HG03103 (cell line): ENCODE data around the gene STAB1.

Source experiments
- ATAC-seq: cut with Tn5 transposase; IDR thresholded peaks from one replicate; pipeline ENCODE4 v1.9.1; 2021; ENCODE audit warnings: low read depth; ENCODE audit not compliant: unreplicated experiment

Gene STAB1

DNA sequence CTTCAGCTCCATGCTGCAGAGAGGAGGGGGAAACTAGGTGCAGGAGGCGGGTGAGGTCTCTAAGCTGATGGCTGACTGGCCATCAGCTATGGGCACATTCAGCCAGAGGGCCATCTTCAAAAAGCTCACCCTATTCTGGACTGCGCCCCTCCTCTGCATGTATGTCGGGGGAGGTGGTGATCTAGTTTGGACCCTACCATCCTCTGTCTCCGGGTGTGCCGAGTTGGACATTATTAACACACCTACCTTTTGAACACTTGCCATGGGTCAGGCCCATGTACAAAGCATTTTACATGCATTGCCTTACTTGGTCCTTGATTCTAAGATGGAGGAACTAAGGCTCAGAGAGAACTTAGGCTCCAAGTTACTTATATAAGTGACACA lies 38.3 kb upstream of the STAB1 start:
- no peak for ATAC-seq

DNA sequence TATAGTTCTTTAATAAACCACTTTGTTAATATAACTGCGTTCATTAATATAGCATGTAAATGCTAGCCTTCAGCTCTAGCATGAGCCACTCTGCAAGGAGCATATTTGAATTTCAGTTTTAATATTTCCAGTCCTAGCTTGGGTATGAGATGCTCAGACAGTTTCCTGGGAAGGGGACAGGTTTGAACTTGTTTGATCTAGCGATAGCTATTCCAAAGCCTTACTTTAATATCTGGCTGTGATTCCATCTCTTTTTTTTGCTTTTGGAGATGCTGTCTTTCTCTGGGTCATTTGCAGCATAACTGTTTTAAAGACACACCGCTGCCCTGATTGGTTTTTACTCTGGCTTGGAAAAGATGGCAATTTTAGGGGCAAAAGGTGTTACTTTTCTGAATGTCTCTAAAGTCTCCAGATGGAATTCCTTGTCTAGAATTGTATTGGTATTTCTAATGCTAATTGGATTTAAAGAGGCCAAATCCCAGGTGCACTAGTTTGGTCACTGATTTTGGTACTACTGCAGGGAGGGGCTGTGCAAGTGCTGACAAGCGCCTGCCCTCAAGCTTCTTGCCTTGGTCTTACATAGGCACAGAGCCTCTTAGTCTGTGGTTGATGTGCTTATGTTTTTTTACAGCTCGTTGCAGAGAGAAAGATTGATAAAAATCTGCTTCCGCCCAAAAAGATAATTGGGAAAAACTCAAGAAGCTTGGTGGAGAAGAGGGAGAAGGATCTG lies 36.9 kb upstream of the STAB1 start:
- no peak for ATAC-seq

DNA sequence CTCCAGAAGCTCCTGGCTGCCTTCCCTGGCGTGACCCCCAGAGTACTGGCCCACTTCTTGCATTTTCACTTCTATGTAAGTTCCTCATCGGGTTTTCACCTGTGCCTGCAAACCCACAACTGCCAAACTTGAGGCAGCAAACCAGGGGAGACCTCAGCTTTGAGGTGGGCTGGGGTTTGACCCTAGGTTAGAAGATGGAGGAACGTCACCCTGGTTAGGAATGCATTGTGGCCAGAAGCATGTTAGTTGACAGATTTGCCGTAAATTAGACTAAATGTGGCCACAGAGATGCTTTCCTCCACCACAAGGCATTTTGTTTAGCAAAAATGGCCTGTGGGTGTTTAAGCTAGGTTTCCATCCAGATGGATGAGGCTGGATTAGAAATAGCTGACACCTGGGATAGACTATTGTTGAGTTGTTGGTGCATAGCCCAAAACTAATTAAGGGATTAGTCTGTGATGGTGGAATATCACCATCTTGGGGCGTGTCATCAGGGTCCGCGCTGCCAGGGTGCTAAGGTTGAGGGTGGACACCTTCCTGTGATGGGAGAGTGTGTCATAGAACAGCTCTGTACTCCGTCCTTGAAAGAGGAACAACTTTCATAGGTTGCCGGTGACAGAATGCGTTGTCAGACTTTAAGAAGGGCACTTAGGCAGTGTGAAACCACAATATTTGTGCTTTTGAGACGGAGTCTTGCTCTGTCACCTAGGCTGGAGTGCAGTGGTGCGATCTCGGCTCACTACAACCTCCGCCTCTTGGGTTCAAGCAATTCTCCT lies 36.2 kb upstream of the STAB1 start:
- no peak for ATAC-seq

DNA sequence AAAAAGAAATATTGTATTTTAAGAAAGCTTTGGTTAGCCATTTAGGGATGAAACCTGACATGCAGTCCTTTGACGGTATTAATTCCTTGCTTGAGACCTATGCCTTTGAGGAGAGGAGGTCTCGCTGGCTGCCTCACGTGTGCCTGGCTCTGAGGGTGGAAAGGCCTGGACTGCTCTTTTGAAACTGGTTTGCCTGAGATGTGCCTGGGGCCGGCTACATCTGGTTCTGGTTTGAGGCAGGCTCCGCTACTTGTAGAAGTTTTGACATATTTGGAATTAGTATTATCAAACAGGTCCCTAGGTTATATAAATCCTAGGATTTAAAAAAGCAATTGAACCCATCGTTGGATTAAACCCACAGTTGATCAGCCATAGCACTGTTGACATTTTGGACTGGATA lies 33.3 kb upstream of the STAB1 start:
- ATAC-seq, result no peak

DNA sequence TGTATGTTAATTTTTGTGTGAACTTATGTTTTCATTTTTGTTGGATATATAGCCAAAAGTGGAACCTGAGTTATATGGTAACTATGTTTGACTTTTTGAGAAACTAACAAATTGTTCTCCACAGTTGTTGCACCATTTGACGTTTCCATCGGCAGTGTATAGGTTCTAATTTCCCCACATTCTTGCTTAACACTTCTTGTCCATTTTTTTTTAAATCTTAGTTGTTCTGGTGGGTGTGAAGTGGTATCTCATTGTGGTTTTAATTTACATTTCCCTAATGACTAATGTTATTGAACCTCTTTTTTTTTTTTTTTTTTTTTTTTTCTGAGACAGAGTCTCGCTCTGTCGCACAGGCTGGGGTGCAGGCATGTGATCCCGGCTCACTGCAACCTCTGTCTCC lies 31.7 kb upstream of the STAB1 start:
- no peak for ATAC-seq

DNA sequence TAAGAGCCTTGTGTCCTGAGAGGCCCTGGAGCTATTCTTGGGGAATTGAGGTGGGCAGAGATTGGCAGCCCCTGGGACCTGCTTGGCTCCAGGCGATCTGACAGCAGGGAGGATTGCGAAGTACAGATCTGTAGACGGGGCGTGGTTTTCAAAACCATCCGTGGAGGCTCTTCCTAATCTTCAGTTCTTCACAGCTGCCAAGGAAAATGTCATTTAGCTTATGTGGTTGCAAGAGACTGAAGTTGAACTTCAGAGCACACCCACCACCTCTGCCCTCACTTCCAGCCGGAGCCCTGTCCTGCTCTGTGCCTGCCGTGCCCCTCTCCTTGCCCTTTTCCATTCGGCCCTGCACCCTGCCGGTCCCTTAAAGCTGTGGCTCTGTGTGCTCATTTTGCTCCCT lies 26.8 kb upstream of the STAB1 start:
- ATAC-seq, result no peak

DNA sequence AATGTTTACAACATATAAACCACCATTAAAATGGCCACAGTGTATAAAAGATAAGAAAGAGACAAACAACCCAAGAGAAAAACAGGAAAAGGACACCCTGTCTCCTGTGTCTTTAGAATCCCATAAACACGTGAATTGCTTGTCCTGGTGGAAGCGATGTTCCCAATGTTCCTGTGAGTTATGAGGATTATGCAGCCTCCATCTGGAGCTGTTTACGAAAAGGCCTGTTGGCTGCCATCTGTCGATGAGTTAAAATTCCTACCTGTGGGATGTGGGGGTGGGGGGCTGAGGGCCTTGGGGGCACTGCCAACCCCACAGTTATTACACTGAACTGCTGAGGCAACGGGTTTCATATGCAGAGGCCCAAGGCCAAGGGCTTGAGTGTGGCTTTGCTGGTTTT lies 26.1 kb upstream of the STAB1 start:
- no peak for ATAC-seq

DNA sequence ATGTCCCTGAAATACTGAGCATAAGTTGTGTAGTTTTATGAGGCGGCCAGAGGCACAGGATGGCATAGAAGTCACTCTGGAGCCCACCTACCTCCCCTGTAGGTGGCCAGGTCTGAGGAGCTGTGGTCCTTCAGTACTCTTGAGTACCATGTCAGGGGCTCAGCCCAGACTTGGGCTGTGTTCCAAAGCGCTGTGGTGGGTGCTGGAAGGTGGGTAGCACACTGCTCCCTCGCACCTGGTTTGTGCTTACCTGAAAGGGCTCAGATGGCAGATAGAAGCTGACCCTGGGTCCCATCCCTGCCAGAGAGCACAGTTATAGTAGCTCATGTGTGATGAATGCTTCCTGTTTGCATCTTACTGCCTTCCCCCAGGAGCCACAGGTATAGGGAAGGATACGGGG lies 24.2 kb upstream of the STAB1 start:
- ATAC-seq, result no peak

DNA sequence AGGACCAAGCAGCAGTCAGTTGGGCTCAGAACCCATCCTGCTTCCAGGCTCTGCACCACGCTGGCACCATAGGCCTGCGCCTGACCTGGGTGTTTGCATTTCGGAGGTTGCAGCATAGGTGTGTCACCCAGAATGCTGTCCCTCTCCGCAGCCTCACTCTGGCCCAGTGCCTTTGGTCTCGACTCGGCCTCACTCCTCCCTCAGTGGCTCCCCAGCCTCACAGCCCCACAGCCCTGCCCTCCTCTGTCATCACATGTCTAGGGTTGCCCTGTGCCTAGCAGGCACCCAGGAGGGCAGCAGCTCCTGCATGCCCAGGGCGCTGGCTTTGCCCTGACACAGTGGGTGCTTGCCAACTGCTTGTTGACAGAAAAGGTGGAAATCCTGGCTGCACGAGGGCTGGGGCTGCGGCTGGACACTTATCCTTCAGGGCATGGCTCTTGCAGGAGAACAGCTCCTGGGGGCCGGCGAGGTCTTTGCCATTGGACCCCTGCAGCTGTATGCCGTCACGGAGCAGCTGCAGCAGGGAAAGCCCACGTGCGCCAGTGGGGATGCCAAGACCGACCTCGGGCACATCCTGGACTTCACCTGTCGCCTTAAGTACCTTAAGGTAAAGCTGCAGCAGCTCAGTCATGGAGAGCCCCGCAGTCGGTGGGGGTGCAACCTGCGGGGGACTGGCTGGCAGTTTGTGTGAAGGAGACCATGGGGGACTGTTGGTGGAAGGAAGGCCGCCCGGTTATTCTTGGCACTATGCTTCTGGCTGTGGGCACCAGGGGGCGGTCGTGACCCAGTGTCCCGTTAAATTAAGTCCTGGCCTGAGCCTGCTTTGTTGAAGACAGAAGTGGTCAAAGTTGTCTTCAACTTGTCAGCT lies 23.5 kb upstream of the STAB1 start:
- ATAC-seq, result no peak

DNA sequence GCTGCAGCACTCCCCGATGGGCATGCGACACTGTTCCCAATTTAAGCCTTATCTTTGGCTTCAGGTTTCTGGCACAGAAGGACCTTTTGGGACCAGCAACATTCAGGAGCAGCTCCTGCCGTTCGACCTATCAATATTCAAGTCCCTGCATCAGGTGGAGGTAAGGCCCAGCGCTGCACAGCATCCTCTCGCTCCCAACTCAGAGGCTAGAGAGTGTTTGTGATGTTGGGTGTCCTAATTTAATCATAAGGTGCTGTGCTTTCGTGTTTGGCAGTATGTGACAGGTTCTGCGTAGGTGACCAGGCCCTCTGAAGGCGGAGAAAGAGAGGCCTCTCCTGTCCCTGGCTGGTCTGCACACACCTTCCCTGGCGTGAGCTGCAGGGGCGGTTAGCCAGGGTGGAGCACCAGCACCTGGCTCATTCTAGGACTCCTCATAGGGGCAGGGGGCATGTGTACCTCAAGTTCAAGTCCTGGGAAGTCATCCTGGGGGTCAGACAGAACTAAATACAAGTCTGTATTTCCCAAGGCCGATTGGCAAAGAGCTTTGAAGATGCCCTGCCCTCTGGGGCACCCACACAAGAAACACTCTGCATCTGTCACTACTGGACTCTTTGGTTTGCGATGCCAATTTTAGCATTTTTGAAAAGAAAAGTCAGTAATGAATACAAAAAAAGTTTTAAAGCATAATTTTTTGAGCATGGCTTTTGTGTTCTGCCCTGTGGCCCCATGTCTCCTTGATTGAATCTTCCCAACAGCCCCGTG lies 22.7 kb upstream of the STAB1 start:
- ATAC-seq, result no peak

DNA sequence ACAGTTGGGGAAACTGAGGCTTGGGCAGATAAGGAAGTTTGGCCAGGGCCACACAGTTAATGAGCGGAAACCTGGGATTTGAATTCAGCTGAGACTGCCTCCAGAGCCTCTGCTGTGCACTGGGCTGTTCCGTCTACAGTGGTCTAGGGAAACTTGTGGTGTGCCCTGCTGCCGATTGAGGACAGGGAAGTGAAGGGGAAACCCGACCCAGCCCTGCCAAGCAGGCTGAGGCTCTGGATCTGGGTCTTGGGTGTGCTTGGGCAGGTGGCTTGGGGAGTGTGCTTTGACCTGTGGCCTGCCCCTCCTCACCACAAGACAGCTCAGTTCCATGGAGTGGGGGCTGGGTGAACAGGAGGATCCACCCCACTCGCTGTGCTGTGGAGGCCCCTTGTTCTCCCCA lies 22.1 kb upstream of the STAB1 start:
- no peak for ATAC-seq

DNA sequence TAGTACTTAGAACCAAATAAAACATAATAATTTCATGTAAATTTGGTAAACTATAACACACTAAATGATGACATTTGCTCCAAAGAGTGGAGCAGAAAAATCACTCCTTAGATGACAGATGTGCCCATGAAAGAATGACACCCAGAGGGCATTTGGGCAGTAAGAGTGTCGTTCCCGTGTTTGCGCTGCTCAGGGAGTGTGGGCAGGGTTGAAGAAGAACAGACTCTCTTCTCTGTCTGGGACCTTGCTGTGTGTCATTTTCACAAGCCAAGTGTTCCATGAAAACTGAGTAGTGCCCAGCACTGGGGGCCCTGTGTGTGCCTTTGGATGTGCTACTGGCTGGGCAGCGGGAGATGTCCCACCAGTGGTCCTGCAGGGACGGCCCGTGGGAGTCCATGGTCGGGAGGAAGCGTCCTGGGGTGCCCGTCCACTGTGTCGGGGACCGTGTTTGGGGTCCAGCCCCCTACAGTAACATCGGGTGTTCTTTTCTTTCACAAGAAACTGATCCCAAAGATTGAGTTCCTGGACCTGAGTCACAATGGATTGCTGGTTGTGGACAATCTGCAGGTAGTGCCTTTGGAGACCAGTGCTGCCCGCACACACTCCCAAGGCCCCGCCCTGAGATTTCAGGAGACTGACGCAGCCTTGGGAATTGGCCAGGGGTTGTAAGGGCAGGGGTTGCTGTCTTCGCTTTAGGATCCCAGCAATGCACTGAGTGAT lies 17.9 kb upstream of the STAB1 start:
- no peak for ATAC-seq

DNA sequence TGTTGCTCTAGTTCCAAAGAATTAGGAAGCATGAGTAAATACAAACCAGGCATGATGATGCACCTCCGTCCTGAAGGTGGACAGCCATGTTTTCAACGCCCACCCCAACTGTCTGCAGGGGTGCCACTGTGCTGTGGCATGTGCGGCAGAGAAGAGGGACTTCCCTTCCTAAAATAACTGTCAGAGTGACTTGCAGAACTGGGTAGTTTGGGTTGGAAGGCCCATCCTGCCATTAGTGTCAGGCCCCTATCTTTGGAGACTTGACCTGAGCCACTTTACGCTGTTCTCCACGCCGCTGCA lies 17.4 kb upstream of the STAB1 start:
- ATAC-seq, result no peak

DNA sequence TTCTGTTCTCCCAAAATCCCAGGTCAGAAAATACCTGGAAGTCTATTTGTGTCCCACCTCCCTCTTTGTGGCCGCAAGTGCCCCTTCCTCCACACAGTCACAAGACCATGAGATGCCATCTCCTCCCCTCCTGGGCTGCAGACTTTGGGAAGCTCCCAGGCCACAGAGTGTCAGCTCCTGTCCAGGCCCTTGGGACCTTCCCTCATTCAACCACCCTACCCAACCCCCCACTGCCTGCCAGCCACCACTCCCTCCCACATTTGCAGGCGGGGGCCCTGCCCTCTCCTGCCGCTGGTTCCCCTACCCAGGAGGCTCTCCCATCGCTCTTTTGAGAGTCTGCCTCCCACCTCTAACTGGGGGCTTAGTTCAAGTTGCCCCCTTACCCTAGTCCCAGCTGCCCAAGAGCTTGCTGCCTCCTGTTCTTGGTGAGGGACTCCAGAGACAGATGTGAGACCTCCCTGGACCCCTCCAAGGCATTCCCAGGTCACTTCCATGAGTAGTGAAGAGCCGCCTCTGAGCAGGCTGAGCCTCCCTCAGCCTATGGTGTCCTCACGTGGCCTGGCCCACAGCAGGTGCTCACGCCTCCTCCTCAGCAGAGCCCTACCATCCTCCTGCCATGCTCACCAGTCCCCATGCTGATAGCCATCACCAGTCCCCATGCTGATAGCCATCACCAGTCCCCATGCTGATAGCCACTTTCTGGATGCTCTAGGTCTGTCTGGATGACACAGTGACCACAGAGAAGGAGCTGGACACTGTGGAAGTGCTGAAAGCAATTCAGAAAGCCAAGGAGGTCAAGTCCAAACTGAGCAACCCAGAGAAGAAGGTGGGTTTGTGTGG lies 15.9 kb upstream of the STAB1 start:
- no peak for ATAC-seq

DNA sequence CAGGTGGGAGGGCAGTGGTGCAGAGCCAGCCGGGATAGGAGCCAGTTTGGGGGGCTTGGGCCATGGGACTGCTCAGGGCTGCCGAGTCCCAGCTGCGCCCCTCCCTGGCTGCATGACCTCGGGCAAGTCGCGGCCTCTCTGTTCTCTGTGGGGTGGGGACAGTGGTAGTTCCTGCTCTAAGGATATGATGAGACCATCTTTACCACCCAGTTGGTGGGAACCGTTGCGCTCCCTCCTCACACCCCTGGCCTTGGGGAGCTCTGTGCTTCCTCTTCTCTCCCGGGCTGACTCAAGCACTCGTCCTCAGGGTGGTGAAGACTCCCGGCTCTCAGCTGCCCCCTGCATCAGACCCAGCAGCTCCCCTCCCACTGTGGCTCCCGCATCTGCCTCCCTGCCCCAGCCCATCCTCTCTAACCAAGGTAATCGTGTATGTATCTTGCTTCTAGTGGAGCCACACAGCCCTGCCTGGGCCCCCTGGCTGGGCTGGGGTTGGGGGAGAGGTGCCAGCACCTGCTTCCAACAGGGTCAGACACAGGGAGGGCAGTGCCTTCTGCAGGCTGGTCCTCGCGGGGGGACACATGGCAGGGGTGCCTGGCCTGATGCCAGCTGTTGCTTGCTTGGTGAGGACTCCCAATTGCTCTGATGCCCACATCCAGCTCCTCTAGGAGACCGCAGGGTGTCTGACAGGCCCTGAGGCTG lies 15.1 kb upstream of the STAB1 start:
- no peak for ATAC-seq

DNA sequence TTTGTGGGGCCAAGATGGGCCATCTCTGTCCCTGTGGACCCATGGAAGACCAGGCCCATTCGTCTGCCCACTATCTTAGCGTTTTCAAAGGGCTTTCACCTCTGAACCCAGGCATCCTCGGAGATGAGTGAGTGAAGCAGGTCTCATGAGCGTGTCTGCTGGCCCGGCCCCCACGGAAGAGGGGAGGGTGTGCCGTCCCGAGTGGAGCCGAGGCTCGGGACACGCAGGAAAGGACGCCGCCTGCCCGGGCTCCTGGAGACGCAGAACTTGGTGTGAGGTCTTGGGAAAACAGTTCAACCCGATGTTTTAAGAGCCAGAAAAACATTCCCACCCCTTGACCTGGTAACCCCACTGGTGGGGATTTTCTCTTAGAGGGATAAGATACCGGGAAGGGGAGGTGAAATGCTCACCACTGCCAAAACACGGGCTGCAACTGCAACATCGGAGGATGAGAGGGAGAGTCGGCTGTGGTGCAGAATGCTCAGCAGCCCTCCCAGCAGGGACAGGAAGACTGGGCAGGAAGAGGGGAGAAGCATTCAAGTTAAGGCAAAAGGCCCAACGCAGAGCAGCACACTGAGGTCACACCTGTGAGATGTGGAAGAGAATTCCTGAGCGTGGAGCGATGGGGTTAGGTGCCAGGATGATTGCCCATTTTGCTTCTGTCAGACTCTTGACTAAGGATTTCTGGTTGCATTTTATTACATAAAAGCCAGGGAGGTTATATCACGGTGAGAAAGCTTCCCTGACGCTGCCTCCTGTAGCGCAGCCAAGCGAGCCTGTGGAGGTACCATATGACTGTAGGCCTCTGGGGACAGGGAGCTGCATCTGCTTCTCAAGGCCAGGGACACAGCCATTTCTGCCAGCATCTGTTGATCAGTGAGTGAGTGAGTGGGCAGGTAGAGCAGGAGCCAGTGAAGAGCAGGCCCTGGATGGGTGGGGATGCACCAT lies 14.1 kb upstream of the STAB1 start:
- ATAC-seq, result no peak

DNA sequence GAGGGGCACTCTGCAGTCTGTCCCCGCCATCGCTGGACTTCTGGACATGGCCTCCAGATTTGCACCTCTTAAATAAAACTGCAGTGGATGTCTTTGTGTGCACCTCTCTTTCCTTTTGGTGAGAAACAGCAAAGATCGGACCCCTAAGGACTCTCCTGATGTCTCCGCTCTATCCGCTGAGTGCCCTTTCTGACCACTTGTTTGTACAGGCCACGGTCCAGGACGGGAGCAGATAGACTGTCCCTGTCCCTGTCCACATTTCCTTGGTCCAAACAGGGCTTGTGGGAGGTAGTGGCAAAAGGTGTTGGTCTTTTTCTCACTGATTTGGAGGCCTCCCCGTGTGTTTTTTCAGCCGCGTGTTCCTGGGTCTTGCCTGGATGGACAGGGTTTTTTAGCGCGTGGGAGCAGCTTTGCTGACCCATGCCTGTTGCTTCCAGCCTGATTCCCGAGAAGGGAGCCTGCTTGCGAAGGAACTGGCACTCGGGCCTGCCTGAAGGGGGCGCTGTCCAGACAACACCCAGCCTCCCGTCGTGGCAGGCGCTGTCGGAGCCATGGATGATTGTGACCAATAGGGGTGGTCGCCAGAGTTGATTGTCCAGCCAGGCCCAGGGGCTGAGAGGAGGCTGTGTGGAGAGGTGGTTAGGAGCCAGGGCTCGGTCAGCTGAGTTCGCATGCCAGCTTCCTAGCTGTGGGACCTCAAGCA lies 13.2 kb upstream of the STAB1 start:
- no peak for ATAC-seq
